Measurements from ENCODE around the gene RPSA. TPM values are rescaled to one million over a fixed set of nuclear protein-coding genes. Genes with fewer than 3 reads are reported as not detected.
"Not testable (repeated sequence)": the region's sequence is repeated elsewhere in the genome, so short reads cannot be mapped to it uniquely, and the experiment has no call there.

RPSA gene
- total RNA-seq, 1 donor from 2014 or later = 1,935 TPM

- Mint-ChIP-seq H3K27me3 (peaks cover 1% of the 10 kb centered on the region), H3K27ac (no peak overlapping the region), H3K4me3 (no peak overlapping the region), H3K4me1 (no peaks in the 10 kb centered on the region), H3K36me3 (ENCODE audit: low read depth) (no peaks in the 10 kb centered on the region), H3K9me3 (no peaks in the 10 kb centered on the region)
- intact Hi-C loops (cut with micrococcal nuclease) = no loop called here
- no peak for DNase-seq
Measured at GRCh38 chr3:39438880-39439279, 32.4 kb downstream of the RPSA start.

GRCh38 chr3:39440316-39440715 lies 33.8 kb downstream of the RPSA start:
- DNase-seq = no peak
- no peak overlapping the region for H3K4me3 Mint-ChIP-seq
- intact Hi-C loops (cut with micrococcal nuclease) = no loop called here
- H3K36me3 Mint-ChIP-seq (ENCODE audit: low read depth) = no peaks in the 10 kb centered on the region
- H3K9me3 Mint-ChIP-seq = no peaks in the 10 kb centered on the region
- no peaks in the 10 kb centered on the region for H3K4me1 Mint-ChIP-seq
- no peak overlapping the region for H3K27ac Mint-ChIP-seq
- H3K27me3 Mint-ChIP-seq = peaks cover 6% of the 10 kb centered on the region

- DNase-seq = no peak
- intact Hi-C loops (cut with micrococcal nuclease) = no loop called here
- no peak overlapping the region for H3K27ac Mint-ChIP-seq
- H3K4me3 Mint-ChIP-seq = no peak overlapping the region
- H3K27me3 Mint-ChIP-seq = peaks cover 8% of the 10 kb centered on the region
- H3K4me1 Mint-ChIP-seq = no peaks in the 10 kb centered on the region
- no peaks in the 10 kb centered on the region for H3K36me3 Mint-ChIP-seq (ENCODE audit: low read depth)
- H3K9me3 Mint-ChIP-seq = no peaks in the 10 kb centered on the region
Measured at GRCh38 chr3:39443530-39443929, 37.0 kb downstream of the RPSA start.

GRCh38 chr3:39445927-39446326 lies 39.4 kb downstream of the RPSA start:
- Mint-ChIP-seq H3K27me3 (peaks cover 11% of the 10 kb centered on the region), H3K27ac (no peak overlapping the region), H3K36me3 (ENCODE audit: low read depth) (no peaks in the 10 kb centered on the region), H3K4me1 (no peaks in the 10 kb centered on the region), H3K4me3 (no peak overlapping the region), H3K9me3 (no peaks in the 10 kb centered on the region)
- DNase-seq = no peak
- intact Hi-C loops (cut with micrococcal nuclease) = loop anchor here (5.0 kb wide), 1 partner anchor 546 kb away; no protein-coding TSS in a partner anchor

- H3K27me3 Mint-ChIP-seq = peaks cover 13% of the 10 kb centered on the region
- intact Hi-C loops (cut with micrococcal nuclease) = loop anchor here (5.0 kb wide), 1 partner anchor 546 kb away; no protein-coding TSS in a partner anchor
Measured at GRCh38 chr3:39446444-39446843, 39.9 kb downstream of the RPSA start.

GRCh38 chr3:39447637-39448483 lies 41.3 kb downstream of the RPSA start:
- Mint-ChIP-seq H3K4me1 (no peaks in the 10 kb centered on the region), H3K36me3 (ENCODE audit: low read depth) (no peaks in the 10 kb centered on the region), H3K9me3 (no peaks in the 10 kb centered on the region), H3K27me3 (peaks cover 17% of the 10 kb centered on the region), H3K4me3 (no peak overlapping the region), H3K27ac (no peak overlapping the region)
- peak; percentile 88 for DNase-seq
- intact Hi-C loops (cut with micrococcal nuclease) = loop anchor here (1.0 to 5.0 kb wide), 2 partner anchors 50 to 544 kb away; no protein-coding TSS in a partner anchor

More at GRCh38 chr3:39446444-39446843, 39.9 kb downstream of the RPSA start:
- Mint-ChIP-seq H3K4me3 (no peak overlapping the region), H3K9me3 (no peaks in the 10 kb centered on the region), H3K36me3 (ENCODE audit: low read depth) (no peaks in the 10 kb centered on the region), H3K27ac (no peak overlapping the region), H3K4me1 (no peaks in the 10 kb centered on the region)
- DNase-seq = no peak

- H3K4me1 Mint-ChIP-seq = no peaks in the 10 kb centered on the region
- H3K36me3 Mint-ChIP-seq (ENCODE audit: low read depth) = no peaks in the 10 kb centered on the region
- intact Hi-C loops (cut with micrococcal nuclease) = loop anchor here (1.0 to 5.0 kb wide), 2 partner anchors 50 to 544 kb away; no protein-coding TSS in a partner anchor
- H3K27ac Mint-ChIP-seq = no peak overlapping the region
- no peak overlapping the region for H3K4me3 Mint-ChIP-seq
- peaks cover 21% of the 10 kb centered on the region for H3K27me3 Mint-ChIP-seq
- H3K9me3 Mint-ChIP-seq = no peaks in the 10 kb centered on the region
- DNase-seq = no peak
Measured at GRCh38 chr3:39448506-39449233, 42.1 kb downstream of the RPSA start.

GRCh38 chr3:39449796-39450195 lies 43.3 kb downstream of the RPSA start:
- Mint-ChIP-seq H3K4me1 (no peaks in the 10 kb centered on the region), H3K36me3 (ENCODE audit: low read depth) (no peaks in the 10 kb centered on the region), H3K9me3 (no peaks in the 10 kb centered on the region), H3K27me3 (peaks cover 20% of the 10 kb centered on the region), H3K27ac (no peak overlapping the region), H3K4me3 (no peak overlapping the region)
- DNase-seq = no peak
- intact Hi-C loops (cut with micrococcal nuclease) = loop anchor here (5.0 kb wide), 1 partner anchor 543 kb away; no protein-coding TSS in a partner anchor

- H3K9me3 Mint-ChIP-seq = no peaks in the 10 kb centered on the region
- H3K36me3 Mint-ChIP-seq (ENCODE audit: low read depth) = no peaks in the 10 kb centered on the region
- H3K27me3 Mint-ChIP-seq = peaks cover 14% of the 10 kb centered on the region
- DNase-seq = no peak
- intact Hi-C loops (cut with micrococcal nuclease) = no loop called here
- H3K27ac Mint-ChIP-seq = no peak overlapping the region
- H3K4me3 Mint-ChIP-seq = no peak overlapping the region
- H3K4me1 Mint-ChIP-seq = no peaks in the 10 kb centered on the region
Measured at GRCh38 chr3:39453134-39453533, 46.6 kb downstream of the RPSA start.

- H3K4me3 Mint-ChIP-seq; H3K36me3 Mint-ChIP-seq (ENCODE audit: low read depth); H3K27ac Mint-ChIP-seq; DNase-seq; intact Hi-C loops (cut with micrococcal nuclease); H3K4me1 Mint-ChIP-seq; H3K9me3 Mint-ChIP-seq: not testable (repeated sequence)
- H3K27me3 Mint-ChIP-seq = peaks cover 14% of the 10 kb centered on the region
Measured at GRCh38 chr3:39453872-39454271, 47.4 kb downstream of the RPSA start.

- intact Hi-C loops (cut with micrococcal nuclease) = no loop called here
- DNase-seq = no peak
- Mint-ChIP-seq H3K36me3 (ENCODE audit: low read depth) (no peaks in the 10 kb centered on the region), H3K27ac (no peak overlapping the region), H3K4me3 (no peak overlapping the region), H3K9me3 (no peaks in the 10 kb centered on the region), H3K4me1 (no peaks in the 10 kb centered on the region), H3K27me3 (peaks cover 11% of the 10 kb centered on the region)
Measured at GRCh38 chr3:39454591-39455217, 48.2 kb downstream of the RPSA start.

- intact Hi-C loops (cut with micrococcal nuclease) = no loop called here
- Mint-ChIP-seq H3K4me3 (no peak overlapping the region), H3K4me1 (no peaks in the 10 kb centered on the region), H3K9me3 (no peaks in the 10 kb centered on the region), H3K36me3 (ENCODE audit: low read depth) (no peaks in the 10 kb centered on the region), H3K27ac (no peak overlapping the region), H3K27me3 (peaks cover 11% of the 10 kb centered on the region)
- no peak for DNase-seq
Measured at GRCh38 chr3:39456159-39456558, 49.6 kb downstream of the RPSA start.

- intact Hi-C loops (cut with micrococcal nuclease) = no loop called here
- H3K9me3 Mint-ChIP-seq = no peaks in the 10 kb centered on the region
- DNase-seq = no peak
- H3K27me3 Mint-ChIP-seq = peaks cover 8% of the 10 kb centered on the region
- no peaks in the 10 kb centered on the region for H3K4me1 Mint-ChIP-seq
- H3K36me3 Mint-ChIP-seq (ENCODE audit: low read depth) = no peaks in the 10 kb centered on the region
- no peak overlapping the region for H3K4me3 Mint-ChIP-seq
- no peak overlapping the region for H3K27ac Mint-ChIP-seq
Measured at GRCh38 chr3:39457361-39457760, 50.8 kb downstream of the RPSA start.

- H3K4me3 Mint-ChIP-seq; H3K36me3 Mint-ChIP-seq (ENCODE audit: low read depth); H3K27ac Mint-ChIP-seq; H3K9me3 Mint-ChIP-seq; DNase-seq; intact Hi-C loops (cut with micrococcal nuclease); H3K4me1 Mint-ChIP-seq: not testable (repeated sequence)
- peaks cover 14% of the 10 kb centered on the region for H3K27me3 Mint-ChIP-seq
Measured at GRCh38 chr3:39458579-39458978, 52.1 kb downstream of the RPSA start.
